Subcutaneous adipose tissue (tissue), 4 donors: ENCODE measurements around the gene UBE2O. TPM values are rescaled to one million over a fixed set of nuclear protein-coding genes. Genes with fewer than 3 reads are reported as not detected.

Source experiments
- total RNA-seq, 4 donors: library from RNA; depleted of rRNA; stranded (reverse); fragments of >200 nt; gene quantifications; one replicate each; pipeline ENCODE4 v1.1.0, GENCODE V29; 2016
- TF ChIP-seq, protein P1 (sequence below): fragments of 450-650 bp; IDR thresholded peaks from one replicate; pipeline ENCODE4 v1.5.1; 2016; ENCODE audit warnings: low read depth, mild to moderate bottlenecking, control low read depth, antibody characterized with exemption, moderate library complexity

UBE2O gene
- total RNA-seq, 4 donors from 2014 or later: 7.2 to 14.3 (median 12.6) TPM

DNA sequence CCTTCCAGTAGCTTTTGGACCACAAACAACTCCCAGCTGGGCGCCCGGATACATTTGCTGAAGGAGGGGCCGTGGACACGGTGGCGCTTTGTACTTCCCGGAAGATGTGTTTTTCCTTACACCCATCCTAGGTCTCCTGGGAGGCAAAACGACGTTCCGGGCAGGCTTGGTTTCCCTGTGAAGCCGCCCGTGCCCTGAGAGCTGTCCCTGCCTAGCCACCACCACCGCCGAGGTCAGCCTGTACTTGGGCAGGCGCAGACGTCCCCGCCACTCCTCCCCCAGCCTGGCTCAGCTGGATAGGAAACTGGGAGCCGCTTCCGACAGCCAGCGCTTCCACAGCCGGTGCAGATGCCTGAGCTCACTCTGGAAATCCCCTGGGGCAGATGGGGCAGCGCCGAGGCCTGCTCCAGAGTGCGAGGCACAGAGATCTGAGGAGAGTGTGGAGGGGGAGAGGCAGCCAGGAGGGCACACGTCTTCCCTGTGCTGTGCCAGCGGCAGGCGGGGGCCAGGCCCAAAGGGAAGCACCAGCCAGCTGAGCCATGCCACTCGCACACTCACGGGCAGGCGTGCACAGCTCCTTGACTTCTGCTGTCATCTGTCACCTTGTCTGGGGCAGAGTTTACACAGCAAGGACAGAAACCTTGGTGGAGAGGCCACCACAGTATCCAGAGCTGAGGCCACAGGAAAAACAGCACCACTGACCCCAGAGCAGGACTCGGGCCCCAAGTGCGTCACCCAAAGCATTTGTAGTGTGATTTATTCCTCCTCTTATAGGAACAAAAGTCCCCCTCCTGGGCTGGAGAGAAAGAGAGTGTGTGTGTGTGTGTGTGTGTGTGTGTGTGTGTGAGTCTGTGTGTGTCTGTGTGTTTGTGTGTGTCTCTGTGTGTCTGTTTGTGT is 45.3 kb upstream of the UBE2O start:
- TF ChIP-seq, protein P1, sequence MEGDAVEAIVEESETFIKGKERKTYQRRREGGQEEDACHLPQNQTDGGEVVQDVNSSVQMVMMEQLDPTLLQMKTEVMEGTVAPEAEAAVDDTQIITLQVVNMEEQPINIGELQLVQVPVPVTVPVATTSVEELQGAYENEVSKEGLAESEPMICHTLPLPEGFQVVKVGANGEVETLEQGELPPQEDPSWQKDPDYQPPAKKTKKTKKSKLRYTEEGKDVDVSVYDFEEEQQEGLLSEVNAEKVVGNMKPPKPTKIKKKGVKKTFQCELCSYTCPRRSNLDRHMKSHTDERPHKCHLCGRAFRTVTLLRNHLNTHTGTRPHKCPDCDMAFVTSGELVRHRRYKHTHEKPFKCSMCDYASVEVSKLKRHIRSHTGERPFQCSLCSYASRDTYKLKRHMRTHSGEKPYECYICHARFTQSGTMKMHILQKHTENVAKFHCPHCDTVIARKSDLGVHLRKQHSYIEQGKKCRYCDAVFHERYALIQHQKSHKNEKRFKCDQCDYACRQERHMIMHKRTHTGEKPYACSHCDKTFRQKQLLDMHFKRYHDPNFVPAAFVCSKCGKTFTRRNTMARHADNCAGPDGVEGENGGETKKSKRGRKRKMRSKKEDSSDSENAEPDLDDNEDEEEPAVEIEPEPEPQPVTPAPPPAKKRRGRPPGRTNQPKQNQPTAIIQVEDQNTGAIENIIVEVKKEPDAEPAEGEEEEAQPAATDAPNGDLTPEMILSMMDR: no peak

DNA sequence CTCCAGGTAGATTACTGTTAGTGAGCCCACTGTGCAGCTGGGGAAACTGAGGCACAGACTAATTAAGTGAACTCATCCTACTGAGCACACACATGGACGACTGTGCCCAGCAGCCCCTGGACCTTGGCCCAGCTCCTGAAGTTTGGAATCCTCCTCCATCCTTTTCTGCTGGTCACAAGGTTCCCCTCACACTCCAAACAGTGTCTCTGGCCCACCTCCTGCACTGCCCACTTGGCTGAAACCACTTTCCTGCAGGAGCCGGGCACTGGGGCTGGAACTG is 44.7 kb upstream of the UBE2O start:
- TF ChIP-seq, protein P1: no peak

DNA sequence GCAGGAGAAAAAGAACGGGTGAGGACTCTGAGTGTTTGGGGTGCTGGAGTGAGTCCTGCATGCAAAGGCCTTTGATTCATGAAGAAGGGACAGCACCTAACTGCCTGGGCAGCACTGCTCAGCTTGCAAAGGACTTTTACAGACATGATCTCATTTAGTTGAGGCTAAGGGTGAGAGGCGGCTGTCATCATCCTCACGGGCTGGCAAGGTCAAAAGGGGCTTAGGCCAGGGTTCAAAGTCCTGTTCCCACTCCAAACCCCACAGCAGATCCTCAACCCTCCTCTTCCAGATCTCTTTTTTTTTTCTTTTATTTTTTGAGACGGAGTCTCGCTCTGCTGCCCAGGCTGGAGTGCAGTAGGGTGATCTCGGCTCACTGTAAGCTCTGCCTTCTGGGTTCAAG is 43.5 kb upstream of the UBE2O start:
- TF ChIP-seq, protein P1: no peak

DNA sequence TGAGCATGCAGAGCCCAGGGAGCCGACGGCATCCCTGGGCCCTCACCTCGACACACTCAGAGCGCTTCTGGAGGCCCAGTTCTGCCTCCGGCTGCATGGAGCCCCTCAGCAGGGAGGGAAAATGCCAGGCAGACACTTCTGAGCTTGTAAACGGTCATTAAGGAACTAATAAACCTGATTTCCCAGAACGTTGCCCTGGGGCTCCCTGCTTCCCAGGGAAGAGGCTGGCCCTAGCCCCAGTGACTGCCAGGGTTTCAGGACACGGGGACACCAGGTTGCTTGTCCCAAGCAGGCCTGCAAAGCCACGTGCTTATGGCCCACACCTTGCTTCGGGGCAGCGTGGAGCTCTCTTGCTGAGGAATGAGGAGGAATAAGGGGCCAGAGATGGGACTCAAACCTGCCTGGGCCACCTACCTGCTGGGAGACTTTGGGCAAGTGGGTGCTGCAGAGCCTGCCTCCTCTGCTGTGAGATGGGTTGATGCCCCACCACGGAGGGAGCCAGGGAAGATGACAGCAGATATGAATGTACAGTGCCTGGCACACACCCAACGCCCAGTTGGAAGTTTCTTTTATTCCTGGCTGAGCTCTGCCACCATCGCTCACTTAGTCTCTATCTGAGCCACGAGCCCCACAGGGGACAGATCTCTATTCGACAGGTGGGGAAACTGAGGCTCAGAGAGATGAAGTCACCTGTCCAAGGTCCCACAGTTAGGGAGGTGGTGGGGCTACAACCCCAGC is 42.9 kb upstream of the UBE2O start:
- TF ChIP-seq, protein P1: no peak

DNA sequence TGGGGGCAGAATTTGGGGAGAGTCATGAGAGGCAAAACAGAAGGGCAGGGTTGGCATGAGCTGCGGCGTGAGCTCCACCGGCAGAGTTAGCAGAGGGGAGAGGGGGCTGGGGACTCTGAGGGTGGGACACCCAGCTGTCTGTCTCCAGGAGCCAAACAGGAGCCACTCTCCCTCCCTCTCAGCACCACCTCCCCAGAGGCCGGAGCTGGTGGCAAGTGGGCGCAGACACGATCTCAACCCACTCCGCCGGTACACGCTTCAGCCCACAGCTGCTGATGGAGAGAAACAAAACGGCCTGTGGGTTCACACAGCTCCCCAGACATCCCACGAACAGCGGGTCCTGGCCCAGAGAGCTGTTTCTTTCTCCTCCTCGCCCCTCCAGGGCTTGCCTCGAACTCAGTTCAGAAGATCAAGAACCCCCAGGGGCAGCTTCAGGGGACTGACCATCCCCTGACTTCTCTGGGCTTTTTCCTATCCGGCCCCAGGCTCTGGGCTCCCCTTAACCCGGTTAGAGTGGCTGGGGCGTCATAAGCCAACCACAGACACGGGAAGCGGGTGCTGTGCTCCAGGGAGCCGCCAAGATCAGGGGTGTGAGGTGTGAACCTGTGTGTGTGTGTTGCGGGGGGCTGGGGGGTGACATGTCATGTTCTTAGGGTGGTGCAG is 40.7 kb upstream of the UBE2O start:
- TF ChIP-seq, protein P1: no peak

DNA sequence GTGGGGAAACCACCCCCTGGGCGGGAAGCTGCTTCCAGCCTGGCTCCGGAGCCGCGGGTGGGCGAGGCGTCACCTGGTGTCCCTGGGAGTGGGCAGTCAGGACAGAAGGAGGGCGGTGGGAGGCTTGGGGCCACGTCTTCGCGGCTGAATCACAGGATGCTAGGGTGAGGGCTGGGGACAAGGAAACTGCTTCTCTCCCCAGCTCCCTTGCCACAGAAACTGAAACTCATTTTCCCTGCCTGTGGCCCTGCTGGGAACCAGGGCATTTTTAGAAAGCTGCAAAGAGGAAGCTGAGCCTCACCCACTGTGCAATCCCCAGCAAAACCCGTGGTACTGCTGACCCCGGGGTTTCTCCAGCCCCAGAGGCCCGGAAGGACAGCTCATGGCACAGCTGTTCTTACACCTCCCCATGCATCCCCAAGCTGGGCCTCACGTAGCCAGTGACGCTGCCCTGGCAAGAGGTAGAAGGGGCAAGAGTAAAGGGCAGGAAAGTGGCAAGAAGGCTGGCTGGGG is 40.1 kb upstream of the UBE2O start:
- TF ChIP-seq, protein P1: no peak
